HG03460 (cell line): ENCODE measurements around the gene SLC25A2.
"Not testable (repeated sequence)": the region's sequence is repeated elsewhere in the genome, so short reads cannot be mapped to it uniquely, and the experiment has no call there.

Source experiments
- ATAC-seq: cut with Tn5 transposase; IDR thresholded peaks from one replicate; pipeline ENCODE4 v1.9.1; 2021; ENCODE audit not compliant: unreplicated experiment

SLC25A2 gene

DNA sequence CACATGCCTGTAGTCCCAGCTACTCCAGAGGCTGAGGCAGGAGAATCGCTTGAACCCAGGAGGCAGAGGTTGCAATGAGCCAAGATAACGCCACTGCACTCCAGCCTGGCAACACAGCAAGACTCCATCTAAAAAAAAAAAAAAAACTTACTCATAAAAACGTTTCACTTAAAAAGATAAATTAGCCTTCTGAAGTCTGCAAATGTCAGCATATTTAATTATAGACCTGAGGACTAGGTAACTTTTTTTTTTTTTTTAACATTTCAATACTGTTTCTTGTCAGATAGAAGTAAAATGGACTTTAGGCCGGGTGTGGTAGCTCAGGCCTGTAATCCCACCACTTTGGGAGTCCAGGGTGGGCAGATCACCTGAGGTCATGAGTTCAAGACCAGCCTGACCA, 13.1 kb upstream of the SLC25A2 start:
- not testable (repeated sequence) for ATAC-seq

DNA sequence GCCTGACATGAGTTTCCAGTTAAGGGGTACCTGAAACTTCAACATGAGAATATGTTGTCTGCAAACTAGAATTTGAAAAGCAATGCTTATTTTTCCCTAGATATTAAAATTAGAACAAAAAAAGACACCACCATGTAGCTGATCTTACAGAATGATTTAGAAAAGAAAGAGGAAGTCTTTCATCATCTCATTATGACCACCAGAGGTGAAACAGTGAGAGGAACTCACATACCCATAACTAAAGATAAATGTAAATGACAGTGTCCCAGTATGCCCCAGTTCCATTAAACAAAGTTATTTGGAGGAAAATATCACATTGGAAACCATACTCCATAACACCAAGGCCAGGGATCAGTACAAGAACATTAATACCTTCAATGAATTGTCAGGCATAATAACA, 9.9 kb upstream of the SLC25A2 start:
- no peak for ATAC-seq

DNA sequence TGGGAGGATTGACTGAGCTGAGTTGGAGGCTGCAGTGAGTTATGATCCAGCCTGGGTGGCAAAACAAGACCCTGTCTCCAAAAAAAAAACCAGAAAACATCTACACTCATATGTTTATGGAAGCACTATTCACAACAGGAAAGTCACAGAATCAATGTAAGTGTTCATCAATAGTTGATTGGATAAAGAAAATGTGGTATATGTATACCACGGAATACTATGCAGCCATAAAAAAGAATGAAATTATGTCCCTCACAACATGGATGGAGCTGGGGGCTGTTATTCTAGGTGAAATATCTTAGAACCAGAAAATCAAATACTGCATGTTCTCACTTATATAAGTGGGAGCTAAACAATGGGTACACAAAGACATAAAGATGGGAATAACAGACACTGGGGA, 2.8 kb upstream of the SLC25A2 start:
- ATAC-seq, result no peak

DNA sequence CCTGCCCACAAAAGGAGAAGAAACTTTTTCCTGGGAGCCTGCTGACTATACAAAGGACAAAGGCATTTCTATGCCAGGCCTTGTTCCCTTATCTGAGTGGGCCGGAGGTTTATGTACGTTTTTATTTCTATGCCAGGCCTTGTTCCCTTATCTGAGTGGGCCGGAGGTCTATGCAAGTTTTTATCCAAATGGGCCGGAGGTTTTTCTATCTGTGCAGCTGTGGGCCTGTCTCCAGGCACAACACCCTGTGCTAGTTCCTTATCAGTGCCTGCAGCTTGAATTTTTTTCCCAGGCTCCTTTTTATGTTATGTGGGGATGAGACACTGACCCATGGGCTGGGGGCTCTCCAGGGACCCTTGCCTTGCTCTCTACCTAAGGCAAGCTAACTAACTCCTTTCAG, 5.5 kb downstream of the SLC25A2 start:
- ATAC-seq, result no peak

DNA sequence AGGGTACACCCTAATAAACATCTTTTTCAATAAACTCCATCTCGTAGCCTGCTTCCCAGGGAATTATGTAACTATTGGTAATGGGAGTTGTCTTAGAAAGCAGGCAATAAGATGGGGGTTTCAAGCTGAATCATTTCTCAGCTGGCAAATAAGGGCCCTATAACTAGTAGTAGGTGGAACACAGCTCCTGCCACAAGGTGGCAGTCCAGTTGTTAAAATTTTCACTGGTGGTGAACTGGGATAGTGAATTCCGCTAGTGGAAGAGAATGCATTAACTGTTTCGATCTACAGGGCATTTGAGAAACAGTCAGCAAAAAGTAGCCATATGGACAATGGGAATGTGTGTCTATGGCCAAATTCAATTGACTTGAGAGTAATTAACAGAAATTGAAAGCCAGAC, 30.9 kb downstream of the SLC25A2 start:
- ATAC-seq, result no peak

DNA sequence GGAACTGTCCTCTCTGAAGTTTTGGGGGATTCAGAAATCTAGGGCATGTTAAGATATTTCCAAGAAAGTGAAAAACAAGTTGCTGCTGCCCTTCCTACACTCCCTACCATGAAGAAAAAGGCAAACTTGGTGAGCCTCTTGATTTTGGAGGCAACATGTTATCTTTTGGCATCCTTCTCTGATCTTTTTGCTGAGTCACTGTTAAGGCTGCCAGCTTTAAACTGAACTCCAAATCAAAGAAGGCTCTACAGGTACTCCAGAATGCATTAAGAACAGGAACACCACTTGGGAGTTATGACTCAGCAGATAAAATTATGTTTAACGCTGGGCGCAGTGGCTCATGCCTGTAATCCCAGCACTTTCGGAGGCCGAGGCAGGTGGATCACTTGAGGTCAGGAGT, 34.7 kb downstream of the SLC25A2 start:
- no peak for ATAC-seq

DNA sequence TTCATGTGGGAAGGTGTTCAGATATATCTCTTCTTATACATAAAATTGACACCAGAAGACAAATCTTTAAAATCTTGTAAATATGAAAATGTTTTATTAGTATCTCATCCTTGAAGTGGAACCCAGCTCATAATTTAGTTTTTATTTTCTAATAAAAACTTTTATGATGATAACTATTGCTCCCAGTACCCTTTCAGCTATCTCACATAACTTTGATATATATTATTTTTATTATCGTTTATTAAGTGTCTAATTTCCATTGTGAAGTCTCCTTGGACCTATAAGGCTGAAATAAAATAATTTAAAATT, 42.7 kb downstream of the SLC25A2 start:
- no peak for ATAC-seq

DNA sequence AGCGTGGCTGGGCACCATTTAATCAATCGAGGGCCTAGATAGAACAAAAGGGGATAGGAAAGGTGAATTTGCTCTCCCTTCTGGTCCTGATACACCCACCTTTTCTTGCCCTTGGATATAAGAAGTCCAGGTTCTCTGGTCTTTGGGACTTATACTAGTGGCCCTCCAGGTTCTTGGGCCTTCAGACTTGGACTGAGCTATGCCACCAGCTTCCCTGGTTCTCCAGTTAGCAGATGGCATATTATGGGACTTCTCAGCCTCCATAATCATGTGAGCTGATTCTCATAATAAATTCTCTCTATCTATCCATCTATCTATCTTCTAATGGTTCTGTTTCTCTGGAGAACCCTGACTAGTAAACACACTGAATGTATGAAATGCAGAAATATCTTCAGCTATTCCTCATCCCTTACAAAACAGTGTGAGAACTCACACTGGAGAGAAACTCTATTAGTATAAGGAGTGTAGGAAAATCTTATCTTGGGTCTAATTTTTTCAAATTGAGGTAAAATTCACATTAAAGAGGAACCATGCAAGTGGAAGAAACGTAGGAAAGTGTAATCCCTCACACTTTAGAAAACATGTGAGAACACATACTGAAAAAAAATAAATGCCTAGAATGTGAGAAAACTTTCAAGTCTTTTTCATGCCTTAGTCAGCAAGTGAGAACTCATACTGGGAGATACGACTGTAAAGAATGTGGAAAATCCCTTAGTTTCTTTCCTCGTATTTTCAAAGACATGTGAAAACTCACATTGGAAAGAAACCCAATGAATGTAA, 43.2 kb downstream of the SLC25A2 start:
- no peak for ATAC-seq

DNA sequence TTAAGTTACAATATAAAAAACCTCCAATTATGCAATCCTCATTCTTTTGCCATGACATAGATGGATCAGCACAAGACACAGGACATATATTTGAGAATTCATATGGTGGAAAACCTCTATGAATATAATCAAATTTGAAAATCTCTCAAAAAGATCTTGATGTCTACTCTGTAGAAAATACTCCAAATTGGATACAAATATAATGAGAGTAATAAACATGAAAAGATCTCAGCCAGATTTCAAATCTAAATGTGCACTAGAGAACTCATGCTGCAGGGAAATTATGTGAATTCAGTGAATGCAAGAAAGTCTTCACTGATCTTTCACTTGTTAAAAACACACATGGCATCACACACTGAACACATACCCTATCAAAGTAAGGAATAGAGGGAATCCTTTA, 44.9 kb downstream of the SLC25A2 start:
- ATAC-seq, result no peak

DNA sequence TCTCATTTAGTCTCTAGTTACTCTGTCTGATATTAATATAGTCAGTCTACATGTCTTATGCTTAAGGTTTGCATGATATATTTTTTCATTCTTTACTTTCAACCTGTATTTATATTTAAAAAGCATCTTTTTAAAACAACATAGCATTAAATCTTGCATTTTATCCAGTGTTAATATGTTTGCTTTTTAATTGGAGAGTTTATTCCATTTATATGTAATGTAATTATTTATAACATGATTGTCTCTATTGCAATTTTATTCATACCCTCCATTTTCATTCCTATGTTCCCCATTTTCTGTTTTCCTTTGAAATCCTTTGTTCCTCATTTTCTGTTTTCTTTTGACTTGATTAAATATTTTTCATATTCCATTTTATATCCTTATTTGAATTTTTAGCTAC, 45.4 kb downstream of the SLC25A2 start:
- no peak for ATAC-seq
